Mesodermal cell (in vitro differentiated cells): ENCODE measurements around the gene DNAJC27.

Experiments
- H3K27ac ChIP-seq: 2 replicates; pipeline ENCODE4 v1.7.0; 2013; ENCODE audit warnings: mild to moderate bottlenecking, low read depth, low read length, moderate library complexity; ENCODE audit not compliant: severe bottlenecking
- H3K36me3 ChIP-seq: 2 replicates; pipeline ENCODE4 v1.7.1; 2013; ENCODE audit warnings: mild to moderate bottlenecking, low read length, moderate library complexity; ENCODE audit not compliant: control insufficient read depth, insufficient read depth
- H3K4me1 ChIP-seq: one replicate; pipeline ENCODE4 v1.7.1; 2013; ENCODE audit warnings: mild to moderate bottlenecking, low read length; ENCODE audit not compliant: insufficient read depth, control insufficient read depth, poor library complexity, severe bottlenecking
- H3K4me3 ChIP-seq: 2 replicates; pipeline ENCODE4 v1.7.0; 2013; ENCODE audit warnings: low read length, control low read depth, mild to moderate bottlenecking; ENCODE audit not compliant: insufficient read depth, poor library complexity, severe bottlenecking; ENCODE audit errors: extremely low read depth
- H3K9me3 ChIP-seq: 2 replicates; pipeline ENCODE4 v1.7.1; 2013; ENCODE audit warnings: mild to moderate bottlenecking, low read length, moderate library complexity; ENCODE audit not compliant: control insufficient read depth
- WGBS, 2 experiments: methylation state at CpG; one replicate each; pipeline ENCODE4 v1.1.5; 2013; ENCODE audit warnings: missing lambda C conversion rate in 2 of 2; ENCODE audit not compliant: insufficient coverage in 2 of 2; 5-methylcytosine and 5-hydroxymethylcytosine counted together

Gene DNAJC27

DNA sequence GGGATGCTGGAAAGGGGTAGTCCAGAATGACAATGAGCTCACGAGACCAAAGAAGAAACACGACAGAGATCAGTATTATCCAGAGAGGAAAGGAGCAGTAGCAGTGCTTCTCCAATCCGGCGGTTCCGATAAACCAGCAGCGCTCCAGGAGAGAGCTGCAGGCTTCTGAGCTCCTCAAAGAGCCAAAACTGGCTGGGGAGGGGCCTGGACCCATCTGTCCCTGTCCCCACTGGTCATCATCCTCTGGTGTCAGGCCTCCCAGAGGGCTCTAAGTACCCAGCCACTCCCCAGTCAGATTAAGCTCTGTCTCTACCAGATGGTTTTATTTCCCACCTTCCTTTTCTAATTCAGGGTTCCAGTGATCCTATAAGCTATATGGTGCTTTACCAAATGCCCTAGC is 23.2 kb downstream of the DNAJC27 start:
- WGBS, 2 experiments = 93 to 99% methylated on average over 6 of the region's 6 CpGs
- H3K9me3 ChIP-seq = no peaks in the 10 kb centered on the region
- H3K4me1 ChIP-seq = no peaks in the 10 kb centered on the region
- H3K4me3 ChIP-seq = no peak overlapping the region
- H3K36me3 ChIP-seq = peaks cover 37% of the 10 kb centered on the region
- no peak overlapping the region for H3K27ac ChIP-seq

DNA sequence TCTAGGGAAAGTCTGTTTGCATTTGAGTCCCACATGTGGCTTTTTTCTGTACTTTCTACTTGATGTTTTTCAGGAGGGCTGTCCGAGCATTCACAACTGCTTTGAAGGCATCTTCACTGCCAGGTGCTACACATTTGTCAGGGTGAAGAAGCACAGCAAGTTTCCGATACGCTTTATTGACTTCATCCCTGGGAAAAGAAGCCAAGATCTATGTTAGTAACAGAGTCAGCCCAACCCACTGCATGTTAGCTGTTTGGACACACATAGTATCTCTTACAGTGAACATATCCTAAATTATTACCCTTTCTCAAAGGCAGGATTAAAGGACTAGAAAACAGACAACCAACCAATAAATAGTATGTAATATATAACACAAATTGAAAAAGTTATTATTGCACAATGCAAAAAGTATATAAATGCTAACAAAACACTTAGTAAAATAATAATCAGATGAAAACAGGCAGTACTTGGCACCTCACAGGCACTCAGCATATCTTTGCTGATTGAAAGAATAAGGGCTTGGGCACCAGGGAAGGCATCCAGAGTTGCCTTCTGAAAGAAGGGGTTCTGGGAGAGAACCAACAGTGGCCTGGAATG is 24.1 kb downstream of the DNAJC27 start:
- no peaks in the 10 kb centered on the region for H3K9me3 ChIP-seq
- WGBS, 2 experiments = 90 to 100% methylated on average over 3 of the region's 3 CpGs
- peaks cover 37% of the 10 kb centered on the region for H3K36me3 ChIP-seq
- no peaks in the 10 kb centered on the region for H3K4me1 ChIP-seq
- H3K27ac ChIP-seq = no peak overlapping the region
- no peak overlapping the region for H3K4me3 ChIP-seq

DNA sequence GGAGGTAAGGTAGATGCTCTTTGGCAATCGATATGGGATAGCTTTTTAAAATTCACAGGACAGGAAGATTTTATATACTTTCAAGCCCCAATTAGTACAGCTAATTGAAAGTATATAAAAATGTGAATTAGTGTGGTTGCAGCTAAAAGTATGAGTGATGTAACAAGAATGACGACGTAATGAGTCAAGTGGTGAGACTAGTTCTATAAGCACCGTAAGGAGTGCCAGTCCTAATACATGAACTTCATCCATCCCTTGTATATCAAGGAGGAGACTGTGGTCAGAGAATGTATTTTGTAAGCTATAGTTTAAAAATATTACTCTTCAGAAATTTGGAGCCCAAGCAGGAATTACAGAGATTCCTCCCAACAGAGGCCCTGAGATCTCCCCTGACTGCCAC is 25.8 kb downstream of the DNAJC27 start:
- WGBS, 2 experiments = no CpG with 5 or more reads among the region's 4 CpGs
- peaks cover 33% of the 10 kb centered on the region for H3K36me3 ChIP-seq
- H3K4me1 ChIP-seq = no peaks in the 10 kb centered on the region
- H3K9me3 ChIP-seq = no peaks in the 10 kb centered on the region
- H3K27ac ChIP-seq = no peak overlapping the region
- no peak overlapping the region for H3K4me3 ChIP-seq

DNA sequence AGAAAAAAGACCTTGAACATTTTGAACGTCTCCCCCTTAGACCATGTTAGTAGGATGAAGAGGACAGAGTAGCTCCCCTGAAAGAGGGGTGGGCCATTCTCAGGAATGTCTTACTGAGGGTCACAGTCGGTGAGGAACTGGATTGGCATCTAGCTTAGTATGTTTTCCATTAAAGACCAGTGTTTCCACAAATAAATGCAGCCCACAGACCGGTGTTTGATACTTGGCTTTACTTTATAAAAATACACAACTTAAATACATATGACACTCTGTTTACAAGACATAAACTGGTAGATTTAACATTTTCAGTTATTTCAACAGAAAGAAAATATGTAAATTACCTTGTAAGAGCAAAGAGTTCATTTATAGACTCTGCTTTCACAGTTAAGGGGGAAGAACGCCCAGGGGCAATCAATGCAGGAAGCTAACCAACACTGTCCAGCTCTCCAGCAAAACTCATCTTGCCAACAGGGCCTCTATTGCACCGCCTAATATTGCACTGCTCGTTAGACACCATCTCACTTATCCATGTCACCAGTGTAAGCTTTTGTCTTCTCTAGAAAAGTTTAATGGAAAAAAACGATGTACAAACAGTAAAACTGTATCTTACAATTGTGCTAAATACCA is 28.2 kb downstream of the DNAJC27 start:
- WGBS, 2 experiments = 100% methylated on average over 1 of the region's 7 CpGs; no CpG with 5 or more reads in 1 of the 2 experiments

DNA sequence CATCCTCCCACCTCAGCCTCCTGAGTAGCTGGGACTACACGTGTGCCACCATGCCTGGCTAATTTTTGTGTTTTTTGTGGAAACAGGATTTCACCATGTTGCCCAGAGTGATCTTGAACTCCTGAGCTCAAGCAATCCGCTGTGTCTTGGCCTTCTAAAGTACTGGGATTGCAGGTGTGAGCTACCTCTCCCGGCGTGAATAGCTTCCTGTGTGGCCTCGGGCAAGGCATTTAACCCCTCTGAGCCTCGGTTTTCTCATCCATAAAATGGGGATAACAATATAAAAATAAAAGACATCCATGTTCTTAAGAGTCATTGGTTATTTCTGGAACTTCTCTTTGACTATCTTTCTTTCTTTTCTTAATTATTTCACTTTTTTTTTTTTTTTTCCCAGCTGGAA is 32.4 kb downstream of the DNAJC27 start:
- no peak overlapping the region for H3K4me3 ChIP-seq
- 86 to 100% methylated on average over 1 to 2 of the region's 6 CpGs for WGBS, 2 experiments
- H3K27ac ChIP-seq = no peak overlapping the region

More for the DNA sequence above, 28.2 kb downstream of the DNAJC27 start:
- Histone ChIP-seq H3K9me3 (no peaks in the 10 kb centered on the region), H3K36me3 (peaks cover 28% of the 10 kb centered on the region), H3K4me1 (no peaks in the 10 kb centered on the region), H3K27ac (no peak overlapping the region), H3K4me3 (no peak overlapping the region)

DNA sequence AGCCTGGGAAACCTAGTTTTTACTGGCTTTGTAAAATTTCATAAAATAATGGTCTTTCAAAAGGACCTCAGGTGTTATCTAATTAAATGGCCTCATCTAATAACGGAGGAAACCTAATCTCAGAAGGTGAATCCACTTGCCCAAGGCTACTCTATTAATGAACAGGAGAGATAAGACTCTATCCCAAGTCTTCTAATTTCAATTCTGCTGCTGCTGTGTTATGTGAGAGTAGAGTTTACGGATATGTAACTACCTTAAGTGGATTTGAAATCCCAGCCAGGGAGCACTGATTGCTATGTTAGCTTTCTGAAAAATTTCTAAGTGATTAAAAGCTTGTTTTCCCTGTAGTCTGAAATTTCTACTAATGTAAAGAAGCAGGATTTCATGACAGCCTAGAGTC is 34.5 kb downstream of the DNAJC27 start:
- WGBS, 2 experiments = 100% methylated on average over 1 of the region's 2 CpGs
- H3K4me3 ChIP-seq = no peak overlapping the region
- H3K4me1 ChIP-seq = no peaks in the 10 kb centered on the region
- no peaks in the 10 kb centered on the region for H3K36me3 ChIP-seq
- H3K9me3 ChIP-seq = no peaks in the 10 kb centered on the region
- no peak overlapping the region for H3K27ac ChIP-seq

More for the DNA sequence above, 32.4 kb downstream of the DNAJC27 start:
- Histone ChIP-seq H3K36me3 (no peaks in the 10 kb centered on the region), H3K9me3 (no peaks in the 10 kb centered on the region), H3K4me1 (no peaks in the 10 kb centered on the region)

DNA sequence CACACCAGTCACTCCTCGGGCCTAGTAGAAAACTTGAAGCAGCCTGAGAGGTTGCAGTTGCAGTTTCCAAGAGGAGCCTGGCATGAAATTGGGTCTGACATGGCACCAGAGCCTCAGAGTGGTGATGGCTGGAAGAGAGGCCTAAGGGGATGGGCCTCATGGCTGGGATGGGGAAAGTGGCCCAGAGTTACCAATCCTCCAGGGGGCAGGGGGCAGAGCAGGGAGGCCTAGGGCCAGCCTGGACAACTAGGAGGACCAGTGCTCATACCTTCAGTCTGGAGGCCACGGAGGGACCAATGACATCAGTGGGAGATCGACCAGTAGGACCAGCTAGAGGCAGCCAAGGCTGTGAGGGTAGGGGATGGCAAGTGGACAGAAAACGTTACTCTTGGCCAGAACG is 36.6 kb downstream of the DNAJC27 start:
- Histone ChIP-seq H3K9me3 (no peaks in the 10 kb centered on the region), H3K4me1 (peaks cover 10% of the 10 kb centered on the region), H3K4me3 (no peak overlapping the region), H3K27ac (no peak overlapping the region), H3K36me3 (no peaks in the 10 kb centered on the region)
- 80 to 93% methylated on average over 3 to 4 of the region's 5 CpGs for WGBS, 2 experiments

DNA sequence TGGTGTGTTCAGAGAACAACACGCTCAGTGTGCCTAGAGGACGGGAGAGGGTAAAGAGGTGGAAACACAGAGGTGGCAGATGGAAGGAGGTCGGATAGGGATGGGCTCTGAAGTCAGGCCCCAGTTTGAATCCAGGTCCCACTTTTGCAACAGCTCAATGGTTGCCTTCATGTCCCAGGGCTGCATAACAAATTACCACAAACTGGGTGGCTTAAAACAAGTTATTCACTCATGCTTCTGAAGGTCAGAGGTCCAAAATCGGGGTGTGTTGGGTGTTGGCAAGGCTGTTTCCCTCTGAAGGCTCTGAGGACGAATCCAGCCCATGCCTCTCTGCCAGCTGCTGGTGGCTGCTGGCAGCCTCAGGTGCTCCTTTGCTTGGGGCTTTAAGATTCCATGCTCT is 39.0 kb downstream of the DNAJC27 start:
- no peaks in the 10 kb centered on the region for H3K9me3 ChIP-seq
- WGBS, 2 experiments = 87 to 96% methylated on average over 5 of the region's 5 CpGs
- no peaks in the 10 kb centered on the region for H3K36me3 ChIP-seq

DNA sequence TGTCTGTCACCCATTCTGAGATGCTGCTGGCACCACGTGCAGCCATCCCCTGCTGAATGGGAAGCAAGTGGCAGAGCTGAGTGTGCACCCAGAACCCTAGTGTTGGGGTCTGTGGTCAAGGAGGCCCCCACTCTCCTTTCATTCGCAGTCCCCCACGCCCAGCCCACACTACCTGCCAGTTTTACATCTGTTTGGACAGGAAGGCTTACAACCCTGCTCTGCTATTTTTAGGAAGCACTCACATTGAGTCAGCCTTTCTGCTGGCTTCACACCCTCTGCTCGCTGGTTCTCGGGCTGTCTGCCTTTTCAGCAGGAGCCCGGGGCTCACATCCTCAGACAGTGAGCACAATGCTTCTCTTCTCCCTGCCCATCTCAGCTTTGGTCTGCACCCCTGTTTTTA is 41.0 kb downstream of the DNAJC27 start:
- H3K36me3 ChIP-seq = no peaks in the 10 kb centered on the region
- no peaks in the 10 kb centered on the region for H3K9me3 ChIP-seq
- 47 to 54% methylated on average over 6 of the region's 6 CpGs for WGBS, 2 experiments
- H3K27ac ChIP-seq = no peak overlapping the region
- no peak overlapping the region for H3K4me3 ChIP-seq
- peaks cover 10% of the 10 kb centered on the region for H3K4me1 ChIP-seq

More for the DNA sequence above, 39.0 kb downstream of the DNAJC27 start:
- Histone ChIP-seq H3K4me3 (no peak overlapping the region), H3K27ac (no peak overlapping the region), H3K4me1 (peaks cover 10% of the 10 kb centered on the region)

DNA sequence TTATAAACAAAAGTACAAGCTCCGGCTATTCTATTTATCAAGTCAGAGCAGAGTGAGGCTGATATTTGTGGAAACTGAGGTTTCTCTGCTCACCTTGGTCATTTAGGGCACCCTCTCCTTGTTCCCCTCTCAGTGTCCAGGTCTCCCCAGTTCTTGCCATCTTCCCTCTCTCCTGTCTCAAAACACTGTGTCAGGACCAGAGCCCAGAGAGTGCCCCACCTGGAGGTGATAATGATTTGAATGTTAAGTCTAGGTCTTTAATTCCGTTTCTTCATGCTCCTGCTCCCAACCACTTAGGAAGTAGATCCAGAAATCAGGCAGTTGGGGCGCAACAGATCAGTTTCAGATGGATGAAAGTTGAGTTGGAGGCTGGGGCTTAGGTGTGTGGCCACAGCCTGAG is 42.5 kb downstream of the DNAJC27 start:
- no peaks in the 10 kb centered on the region for H3K36me3 ChIP-seq
- no peak overlapping the region for H3K4me3 ChIP-seq
- H3K9me3 ChIP-seq = no peaks in the 10 kb centered on the region
- H3K27ac ChIP-seq = no peak overlapping the region
- peaks cover 10% of the 10 kb centered on the region for H3K4me1 ChIP-seq
- WGBS, 2 experiments = 83 to 100% methylated on average over 1 of the region's 3 CpGs

DNA sequence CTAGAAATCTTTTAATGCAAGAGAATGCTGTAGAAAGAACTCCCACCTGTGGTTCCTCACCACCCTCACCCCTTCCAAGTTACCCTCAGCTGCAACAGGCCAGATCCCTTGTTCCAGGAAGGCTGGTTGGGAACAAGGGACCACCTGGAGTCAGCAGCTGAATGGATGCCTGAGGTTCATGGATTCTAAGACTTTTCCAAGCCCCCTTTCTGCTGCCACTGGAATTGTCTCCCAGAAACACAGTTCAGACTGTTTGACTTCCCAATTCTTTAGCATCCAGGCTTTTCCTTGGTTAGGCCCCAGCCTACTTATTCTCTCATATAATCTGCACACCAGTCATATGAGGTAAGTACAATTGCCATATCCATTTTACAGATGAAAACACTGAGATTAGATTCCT is 43.7 kb downstream of the DNAJC27 start:
- no peaks in the 10 kb centered on the region for H3K36me3 ChIP-seq
- H3K9me3 ChIP-seq = no peaks in the 10 kb centered on the region
- peaks cover 10% of the 10 kb centered on the region for H3K4me1 ChIP-seq

More for the DNA sequence above, 43.7 kb downstream of the DNAJC27 start:
- H3K27ac ChIP-seq = no peak overlapping the region
- no peak overlapping the region for H3K4me3 ChIP-seq
